GM12878 (cell line): Measurements from ENCODE around the gene MIAT. TPM values are rescaled to one million over a fixed set of nuclear protein-coding genes. Genes with fewer than 3 reads are reported as not detected.
A peak's percentile ranks its signal among the peaks of the same experiment; 100 is the strongest.

Experiments used
- BMI1 ChIP-seq: fragments of 450-650 bp; IDR thresholded peaks from 2 replicates; pipeline ENCODE4 v1.6.1; 2016; ENCODE audit warnings: mild to moderate bottlenecking, moderate library complexity, borderline replicate concordance
- DPF2 ChIP-seq: fragments of 450-650 bp; IDR thresholded peaks from 2 replicates; pipeline ENCODE4 v1.6.1; 2017; ENCODE audit warnings: mild to moderate bottlenecking
- ESRRA ChIP-seq: IDR thresholded peaks from 2 replicates; pipeline ENCODE4 v1.6.1; 2012; ENCODE audit warnings: mild to moderate bottlenecking, low read length, improper control_type of control experiment
- GABPA ChIP-seq: IDR thresholded peaks from 2 replicates; pipeline ENCODE4 v1.6.1; 2014; ENCODE audit warnings: antibody characterized with exemption, low read depth, mild to moderate bottlenecking, inconsistent platforms
- IKZF2 ChIP-seq, 2 experiments: fragments of 450-650 bp; IDR thresholded peaks; 2 replicates each; pipeline ENCODE4 v1.6.1; 2017; ENCODE audit warnings: mild to moderate bottlenecking in 2 of 2, moderate library complexity in 2 of 2
- NR2C1 ChIP-seq: fragments of 450-650 bp; IDR thresholded peaks from 2 replicates; pipeline ENCODE4 v1.6.1; 2017; ENCODE audit warnings: antibody characterized with exemption, mild to moderate bottlenecking, moderate library complexity
- NR2F1 ChIP-seq: fragments of 450-650 bp; conservative IDR thresholded peaks from 2 replicates; pipeline ENCODE4 v1.6.1; 2017; ENCODE audit warnings: mild to moderate bottlenecking
- POLR2A ChIP-seq: IDR thresholded peaks from 2 replicates; pipeline ENCODE4 v1.6.1; 2011; ENCODE audit warnings: low read depth, mild to moderate bottlenecking, low read length
- RCOR1 ChIP-seq: conservative IDR thresholded peaks from 2 replicates; pipeline ENCODE4 v1.6.1; 2012; ENCODE audit warnings: low read depth, low read length, improper control_type of control experiment
- SMAD1 ChIP-seq: fragments of 450-650 bp; IDR thresholded peaks from 2 replicates; pipeline ENCODE4 v1.6.1; 2018; ENCODE audit warnings: mild to moderate bottlenecking, low read depth; ENCODE audit not compliant: partially characterized antibody
- SMAD5 ChIP-seq: IDR thresholded peaks from 2 replicates; pipeline ENCODE4 v1.6.1; 2016; ENCODE audit warnings: antibody characterized with exemption, low read depth
- TCF3 ChIP-seq: IDR thresholded peaks from 2 replicates; pipeline ENCODE4 v1.6.1; 2012; ENCODE audit warnings: low read depth, mild to moderate bottlenecking, low read length, borderline replicate concordance; ENCODE audit not compliant: insufficient read depth
- ZNF622 ChIP-seq: fragments of 450-650 bp; IDR thresholded peaks from 2 replicates; pipeline ENCODE4 v1.6.1; 2017; ENCODE audit warnings: mild to moderate bottlenecking, inconsistent platforms
- polyA plus RNA-seq, 11 experiments: library from polyadenylated mRNA; depleted of rRNA in 4 of 11; unstranded in 6 of 11; stranded (reverse) in 5 of 11; fragments of >200 nt; fragmentation: Nextera tagmentation in 4 of 11; fragmentation: Illumina TruSeq in 1 of 11; extraction: Ambion mirVana in 4 of 11; extraction: Trizol in 1 of 11; gene quantifications; 1 replicate in 1 of 11; 2 replicates in 10 of 11; pipeline versions ENCODE4 v1.2.1 to v1.2.3, GENCODE V29; 2011 to 2016; ENCODE audit warnings: inconsistent platforms in 2 of 11, missing spikeins in 2 of 11, low read depth in 1 of 11
- total RNA-seq, 4 experiments: library from RNA; depleted of rRNA in 3 of 4; stranded (reverse); fragments of >200 nt in 3 of 4; fragmentation: Illumina TruSeq in 1 of 4; extraction: Trizol in 1 of 4; gene quantifications; 2 replicates each; pipeline versions ENCODE4 v1.2.1 to v1.2.3, GENCODE V29; 2013 to 2021
- TF ChIP-seq, protein P1 (sequence below): fragments of 450-650 bp; IDR thresholded peaks from 2 replicates; pipeline ENCODE4 v1.6.1; 2018; ENCODE audit warnings: mild to moderate bottlenecking, low read depth, moderate library complexity; ENCODE audit not compliant: partially characterized antibody
- TF ChIP-seq, protein P2 (sequence below): fragments of 450-650 bp; IDR thresholded peaks from 2 replicates; pipeline ENCODE4 v1.6.1; 2017; ENCODE audit warnings: mild to moderate bottlenecking, low read depth, inconsistent platforms; ENCODE audit not compliant: poor library complexity, severe bottlenecking
- TF ChIP-seq, protein P3 (sequence below): fragments of 450-650 bp; IDR thresholded peaks from 2 replicates; pipeline ENCODE4 v1.6.1; 2017; ENCODE audit warnings: low read depth, mild to moderate bottlenecking, moderate library complexity
- TF ChIP-seq, protein P4 (sequence below): IDR thresholded peaks from 2 replicates; pipeline ENCODE4 v1.6.1; 2012; ENCODE audit warnings: low read depth, low read length, improper control_type of control experiment
- TF ChIP-seq, protein P5 (sequence below): fragments of 450-650 bp; IDR thresholded peaks from 2 replicates; pipeline ENCODE4 v1.6.1; 2017; ENCODE audit warnings: antibody characterized with exemption, mild to moderate bottlenecking, moderate library complexity

Gene MIAT
- total and polyA plus RNA-seq, 10 of the 15 experiments (the other 5 are each of a cell fraction or from before 2014, with no cell fraction given): 0.39 to 13.7 (median 4.6) TPM

DNA sequence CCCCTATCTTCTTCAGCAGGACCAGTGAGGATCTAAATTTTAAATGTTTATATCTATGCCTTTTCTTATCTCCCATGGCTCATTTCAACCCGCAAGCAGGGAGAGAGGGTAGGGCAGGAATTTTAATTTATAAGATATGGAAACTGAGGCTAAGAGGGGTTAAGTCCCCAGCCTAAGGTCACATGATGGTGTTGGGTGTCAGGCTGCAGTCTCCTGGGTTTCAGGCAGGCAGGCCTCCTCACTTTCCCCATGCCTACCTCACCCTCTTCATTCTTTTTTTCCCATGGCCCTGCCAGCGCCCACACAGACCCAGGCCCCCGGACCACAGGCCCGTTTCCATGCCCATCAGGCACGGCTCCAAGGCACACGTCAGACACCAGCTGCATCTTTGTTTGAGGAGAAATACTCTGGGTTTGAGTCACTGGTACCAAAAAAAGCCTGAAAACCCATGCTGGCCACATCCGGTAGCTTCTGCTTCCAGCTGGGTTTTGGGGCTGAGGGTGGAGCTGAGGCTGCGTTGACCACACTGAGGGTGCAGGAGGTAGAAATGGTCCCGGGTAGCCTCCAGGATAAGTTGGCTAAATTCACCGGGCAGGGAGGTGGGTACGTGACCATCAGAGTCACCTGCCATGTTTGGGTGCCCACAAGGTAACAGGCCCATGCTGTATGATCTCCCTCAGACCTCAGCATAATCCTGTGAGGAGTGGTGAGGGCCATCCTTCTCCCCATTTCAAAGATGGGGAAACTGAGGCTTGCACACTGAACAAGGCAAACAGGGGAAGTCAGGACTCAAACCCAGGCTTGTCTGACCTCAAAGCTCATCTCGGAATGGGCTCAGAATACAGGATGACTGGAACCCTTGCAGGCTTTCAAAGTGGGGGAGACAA, 47.1 kb upstream of the MIAT start (continued):
- TF ChIP-seq, protein P1, sequence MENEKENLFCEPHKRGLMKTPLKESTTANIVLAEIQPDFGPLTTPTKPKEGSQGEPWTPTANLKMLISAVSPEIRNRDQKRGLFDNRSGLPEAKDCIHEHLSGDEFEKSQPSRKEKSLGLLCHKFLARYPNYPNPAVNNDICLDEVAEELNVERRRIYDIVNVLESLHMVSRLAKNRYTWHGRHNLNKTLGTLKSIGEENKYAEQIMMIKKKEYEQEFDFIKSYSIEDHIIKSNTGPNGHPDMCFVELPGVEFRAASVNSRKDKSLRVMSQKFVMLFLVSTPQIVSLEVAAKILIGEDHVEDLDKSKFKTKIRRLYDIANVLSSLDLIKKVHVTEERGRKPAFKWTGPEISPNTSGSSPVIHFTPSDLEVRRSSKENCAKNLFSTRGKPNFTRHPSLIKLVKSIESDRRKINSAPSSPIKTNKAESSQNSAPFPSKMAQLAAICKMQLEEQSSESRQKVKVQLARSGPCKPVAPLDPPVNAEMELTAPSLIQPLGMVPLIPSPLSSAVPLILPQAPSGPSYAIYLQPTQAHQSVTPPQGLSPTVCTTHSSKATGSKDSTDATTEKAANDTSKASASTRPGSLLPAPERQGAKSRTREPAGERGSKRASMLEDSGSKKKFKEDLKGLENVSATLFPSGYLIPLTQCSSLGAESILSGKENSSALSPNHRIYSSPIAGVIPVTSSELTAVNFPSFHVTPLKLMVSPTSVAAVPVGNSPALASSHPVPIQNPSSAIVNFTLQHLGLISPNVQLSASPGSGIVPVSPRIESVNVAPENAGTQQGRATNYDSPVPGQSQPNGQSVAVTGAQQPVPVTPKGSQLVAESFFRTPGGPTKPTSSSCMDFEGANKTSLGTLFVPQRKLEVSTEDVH: no peak
- TF ChIP-seq, protein P2, sequence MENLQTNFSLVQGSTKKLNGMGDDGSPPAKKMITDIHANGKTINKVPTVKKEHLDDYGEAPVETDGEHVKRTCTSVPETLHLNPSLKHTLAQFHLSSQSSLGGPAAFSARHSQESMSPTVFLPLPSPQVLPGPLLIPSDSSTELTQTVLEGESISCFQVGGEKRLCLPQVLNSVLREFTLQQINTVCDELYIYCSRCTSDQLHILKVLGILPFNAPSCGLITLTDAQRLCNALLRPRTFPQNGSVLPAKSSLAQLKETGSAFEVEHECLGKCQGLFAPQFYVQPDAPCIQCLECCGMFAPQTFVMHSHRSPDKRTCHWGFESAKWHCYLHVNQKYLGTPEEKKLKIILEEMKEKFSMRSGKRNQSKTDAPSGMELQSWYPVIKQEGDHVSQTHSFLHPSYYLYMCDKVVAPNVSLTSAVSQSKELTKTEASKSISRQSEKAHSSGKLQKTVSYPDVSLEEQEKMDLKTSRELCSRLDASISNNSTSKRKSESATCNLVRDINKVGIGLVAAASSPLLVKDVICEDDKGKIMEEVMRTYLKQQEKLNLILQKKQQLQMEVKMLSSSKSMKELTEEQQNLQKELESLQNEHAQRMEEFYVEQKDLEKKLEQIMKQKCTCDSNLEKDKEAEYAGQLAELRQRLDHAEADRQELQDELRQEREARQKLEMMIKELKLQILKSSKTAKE: peak; percentile 88
- TF ChIP-seq GABPA (peak; percentile 83), NR2C1 (no peak), BMI1 (peak; percentile 84; the same call in 1 of the 2 replicates), SMAD5 (no peak), ESRRA (no peak), SMAD1 (peak; percentile 68), RCOR1 (peak; percentile 93), TCF3 (peak; percentile 100), DPF2 (peak; percentile 99), POLR2A (no peak), NR2F1 (peak; percentile 86), ZNF622 (no peak), IKZF2 (IDR thresholded peaks at IDR 0.05) (peak; percentile 100)
- TF ChIP-seq, protein P3, sequence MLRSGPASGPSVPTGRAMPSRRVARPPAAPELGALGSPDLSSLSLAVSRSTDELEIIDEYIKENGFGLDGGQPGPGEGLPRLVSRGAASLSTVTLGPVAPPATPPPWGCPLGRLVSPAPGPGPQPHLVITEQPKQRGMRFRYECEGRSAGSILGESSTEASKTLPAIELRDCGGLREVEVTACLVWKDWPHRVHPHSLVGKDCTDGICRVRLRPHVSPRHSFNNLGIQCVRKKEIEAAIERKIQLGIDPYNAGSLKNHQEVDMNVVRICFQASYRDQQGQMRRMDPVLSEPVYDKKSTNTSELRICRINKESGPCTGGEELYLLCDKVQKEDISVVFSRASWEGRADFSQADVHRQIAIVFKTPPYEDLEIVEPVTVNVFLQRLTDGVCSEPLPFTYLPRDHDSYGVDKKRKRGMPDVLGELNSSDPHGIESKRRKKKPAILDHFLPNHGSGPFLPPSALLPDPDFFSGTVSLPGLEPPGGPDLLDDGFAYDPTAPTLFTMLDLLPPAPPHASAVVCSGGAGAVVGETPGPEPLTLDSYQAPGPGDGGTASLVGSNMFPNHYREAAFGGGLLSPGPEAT: peak; percentile 98
- TF ChIP-seq, protein P4, sequence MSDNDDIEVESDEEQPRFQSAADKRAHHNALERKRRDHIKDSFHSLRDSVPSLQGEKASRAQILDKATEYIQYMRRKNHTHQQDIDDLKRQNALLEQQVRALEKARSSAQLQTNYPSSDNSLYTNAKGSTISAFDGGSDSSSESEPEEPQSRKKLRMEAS: 0 out of 2 replicates have a peak, but pooled peaks have one; percentile 32
- TF ChIP-seq, protein P5, sequence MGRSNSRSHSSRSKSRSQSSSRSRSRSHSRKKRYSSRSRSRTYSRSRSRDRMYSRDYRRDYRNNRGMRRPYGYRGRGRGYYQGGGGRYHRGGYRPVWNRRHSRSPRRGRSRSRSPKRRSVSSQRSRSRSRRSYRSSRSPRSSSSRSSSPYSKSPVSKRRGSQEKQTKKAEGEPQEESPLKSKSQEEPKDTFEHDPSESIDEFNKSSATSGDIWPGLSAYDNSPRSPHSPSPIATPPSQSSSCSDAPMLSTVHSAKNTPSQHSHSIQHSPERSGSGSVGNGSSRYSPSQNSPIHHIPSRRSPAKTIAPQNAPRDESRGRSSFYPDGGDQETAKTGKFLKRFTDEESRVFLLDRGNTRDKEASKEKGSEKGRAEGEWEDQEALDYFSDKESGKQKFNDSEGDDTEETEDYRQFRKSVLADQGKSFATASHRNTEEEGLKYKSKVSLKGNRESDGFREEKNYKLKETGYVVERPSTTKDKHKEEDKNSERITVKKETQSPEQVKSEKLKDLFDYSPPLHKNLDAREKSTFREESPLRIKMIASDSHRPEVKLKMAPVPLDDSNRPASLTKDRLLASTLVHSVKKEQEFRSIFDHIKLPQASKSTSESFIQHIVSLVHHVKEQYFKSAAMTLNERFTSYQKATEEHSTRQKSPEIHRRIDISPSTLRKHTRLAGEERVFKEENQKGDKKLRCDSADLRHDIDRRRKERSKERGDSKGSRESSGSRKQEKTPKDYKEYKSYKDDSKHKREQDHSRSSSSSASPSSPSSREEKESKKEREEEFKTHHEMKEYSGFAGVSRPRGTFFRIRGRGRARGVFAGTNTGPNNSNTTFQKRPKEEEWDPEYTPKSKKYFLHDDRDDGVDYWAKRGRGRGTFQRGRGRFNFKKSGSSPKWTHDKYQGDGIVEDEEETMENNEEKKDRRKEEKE: no peak
